Right lobe of liver (tissue), 6 donors: Measurements from ENCODE around the gene DLX2. TPM values are rescaled to one million over a fixed set of nuclear protein-coding genes. Genes with fewer than 3 reads are reported as not detected.
A peak's percentile ranks its signal among the peaks of the same experiment; 100 is the strongest.

ENCODE experiments used
- ATAC-seq, 4 donors: fragments of 200-7000 bp; cut with Tn5 transposase; one replicate each; pipeline ENCODE4 v1.9.1; 2020; ENCODE audit warnings: mild to moderate bottlenecking in 4 of 4, moderate library complexity in 4 of 4
- DNase-seq, 3 donors: peaks; one replicate each; pipeline ENCODE4 v3.0.0-alpha.2; 2020
- H3K27ac ChIP-seq, 3 donors: fragments of 200-600 bp; one replicate each; pipeline ENCODE4 v1.8.0; 2022
- H3K27me3 ChIP-seq, 2 donors: fragments of 200-600 bp; one replicate each; pipeline ENCODE4 v1.8.0; 2022
- H3K36me3 ChIP-seq, 4 donors: fragments of 200-600 bp; sonication (generic) in 1 of 4; one replicate each; pipeline versions ENCODE4 v1.5.1 to v1.8.0; 2017 to 2022; ENCODE audit warnings: control low read depth in 1 of 4
- H3K4me1 ChIP-seq, 4 donors: fragments of 200-600 bp; sonication (generic) in 1 of 4; one replicate each; pipeline versions ENCODE4 v1.5.1 to v1.8.0; 2017 to 2022; ENCODE audit warnings: control low read depth in 1 of 4
- H3K4me3 ChIP-seq, 3 donors: fragments of 200-600 bp; one replicate each; pipeline ENCODE4 v1.8.0; 2022
- H3K9me3 ChIP-seq, 4 donors: fragments of 200-600 bp; sonication (generic) in 1 of 4; one replicate each; pipeline versions ENCODE4 v1.5.1 to v1.8.0; 2017 to 2022; ENCODE audit warnings: control low read depth in 1 of 4
- POLR2A ChIP-seq: fragments of 450-650 bp; IDR thresholded peaks from one replicate; pipeline ENCODE4 v1.6.1; 2017; ENCODE audit warnings: antibody characterized with exemption, mild to moderate bottlenecking
- WGBS: methylation state at CpG from one replicate; pipeline ENCODE4 v1.1.6; 2018; ENCODE audit warnings: low coverage, low lambda C conversion rate; ENCODE audit not compliant: insufficient coverage; ENCODE audit errors: missing lambda C conversion rate; 5-methylcytosine and 5-hydroxymethylcytosine counted together
- intact Hi-C, 2 donors: fragments of 100-400 bp; cut with DNase I; formaldehyde crosslinking; loops; one replicate each; pipeline versions ENCODE4 v1.11.2 to v1.14.1; 2022
- total RNA-seq, 6 experiments: library from RNA; depleted of rRNA in 2 of 6; stranded (reverse); fragments of >200 nt in 2 of 6; fragmentation: NEBNext Ultra II Directional in 3 of 6; extraction: Animal tissue kit (Norgen Biotek cat#: 25700) in 3 of 6; gene quantifications; one replicate each; pipeline versions ENCODE4 v1.1.0 to v1.2.4, GENCODE V29; 2016 to 2023
- TF ChIP-seq, protein P1 (sequence below), 4 donors: fragments of 200-600 bp in 3 of 4; fragments of 450-650 bp in 1 of 4; IDR thresholded peaks; one replicate each; pipeline versions ENCODE4 v1.5.1 to v1.8.0; 2016 to 2022; ENCODE audit warnings: antibody characterized with exemption in 4 of 4, mild to moderate bottlenecking in 2 of 4
- donor health status: DM: no; HTN: yes; CAD: no.
- donor health status: DM: no; HTN: no; CAD: no.
- donor health status: DM: no; HTN: no; CAD: no.
- donor health status: DM: no; HTN: yes; CAD: no.
- donor health status: DM: no; HTN: yes; CAD: no.

Gene DLX2
- total RNA-seq, 6 experiments from 2014 or later, result not detected

DNA sequence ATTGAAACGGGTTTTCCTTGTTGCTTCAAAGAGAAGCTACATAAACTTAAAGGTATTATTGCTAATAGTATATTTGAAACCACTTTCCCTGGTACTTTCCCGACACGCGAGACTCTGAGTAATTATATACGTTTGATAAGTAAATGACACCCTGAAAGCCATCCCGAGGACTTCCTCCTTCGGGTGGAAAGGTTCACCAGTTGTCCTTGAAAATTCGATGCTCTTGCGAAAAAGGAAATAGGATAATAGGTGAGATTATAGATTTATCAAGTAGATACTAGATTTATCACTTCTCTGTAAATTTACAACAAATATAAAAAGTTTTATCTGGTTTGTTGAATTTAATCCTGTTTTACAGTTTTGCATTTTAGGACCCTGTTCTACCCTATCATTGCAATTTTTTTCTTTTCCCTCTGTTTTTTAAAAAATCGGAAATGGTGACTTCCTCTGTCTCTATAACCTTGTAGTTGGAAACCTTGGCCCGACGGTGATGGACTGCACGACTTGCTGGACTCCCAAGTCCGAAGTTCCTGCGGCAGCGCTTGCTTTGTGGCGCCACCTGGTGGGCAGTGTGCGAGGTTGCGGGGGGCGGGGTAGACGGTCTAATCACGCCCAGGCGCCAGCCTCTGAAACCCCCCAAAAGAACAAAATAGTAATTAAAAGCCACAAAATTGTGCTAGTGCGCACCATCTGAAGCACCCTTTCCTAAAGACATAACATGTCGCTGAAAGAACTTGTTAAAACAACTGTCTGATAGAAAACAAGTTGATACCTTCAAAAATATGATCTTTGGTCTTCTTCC, 972 bp upstream of the DLX2 start:
- H3K9me3 ChIP-seq, result no peaks in the 10 kb centered on the region
- peaks cover 41 to 87% of the 10 kb centered on the region in 2 donors for H3K27me3 ChIP-seq
- peak; percentile 78 to 81 (median 80) for ATAC-seq
- peak; percentile 82 to 86 (median 85) for DNase-seq
- no peak overlapping the region for H3K27ac ChIP-seq
- H3K4me1 ChIP-seq, result peaks cover 0 to 50% (median 11%) of the 10 kb centered on the region in 4 donors
- WGBS, result 2% methylated on average over 25 of the region's 25 CpGs
- H3K4me3 ChIP-seq, result no peak overlapping the region
- intact Hi-C loops, result loop anchor here (10.0 kb wide), 4 partner anchors 289 to 529 kb away; no protein-coding TSS in a partner anchor
- TF ChIP-seq, protein P1, sequence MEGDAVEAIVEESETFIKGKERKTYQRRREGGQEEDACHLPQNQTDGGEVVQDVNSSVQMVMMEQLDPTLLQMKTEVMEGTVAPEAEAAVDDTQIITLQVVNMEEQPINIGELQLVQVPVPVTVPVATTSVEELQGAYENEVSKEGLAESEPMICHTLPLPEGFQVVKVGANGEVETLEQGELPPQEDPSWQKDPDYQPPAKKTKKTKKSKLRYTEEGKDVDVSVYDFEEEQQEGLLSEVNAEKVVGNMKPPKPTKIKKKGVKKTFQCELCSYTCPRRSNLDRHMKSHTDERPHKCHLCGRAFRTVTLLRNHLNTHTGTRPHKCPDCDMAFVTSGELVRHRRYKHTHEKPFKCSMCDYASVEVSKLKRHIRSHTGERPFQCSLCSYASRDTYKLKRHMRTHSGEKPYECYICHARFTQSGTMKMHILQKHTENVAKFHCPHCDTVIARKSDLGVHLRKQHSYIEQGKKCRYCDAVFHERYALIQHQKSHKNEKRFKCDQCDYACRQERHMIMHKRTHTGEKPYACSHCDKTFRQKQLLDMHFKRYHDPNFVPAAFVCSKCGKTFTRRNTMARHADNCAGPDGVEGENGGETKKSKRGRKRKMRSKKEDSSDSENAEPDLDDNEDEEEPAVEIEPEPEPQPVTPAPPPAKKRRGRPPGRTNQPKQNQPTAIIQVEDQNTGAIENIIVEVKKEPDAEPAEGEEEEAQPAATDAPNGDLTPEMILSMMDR (IDR thresholded peaks at IDR 0.05), result peak; percentile 85 to 93 (median 88)
- no peak for TF ChIP-seq POLR2A
- no peaks in the 10 kb centered on the region for H3K36me3 ChIP-seq

DNA sequence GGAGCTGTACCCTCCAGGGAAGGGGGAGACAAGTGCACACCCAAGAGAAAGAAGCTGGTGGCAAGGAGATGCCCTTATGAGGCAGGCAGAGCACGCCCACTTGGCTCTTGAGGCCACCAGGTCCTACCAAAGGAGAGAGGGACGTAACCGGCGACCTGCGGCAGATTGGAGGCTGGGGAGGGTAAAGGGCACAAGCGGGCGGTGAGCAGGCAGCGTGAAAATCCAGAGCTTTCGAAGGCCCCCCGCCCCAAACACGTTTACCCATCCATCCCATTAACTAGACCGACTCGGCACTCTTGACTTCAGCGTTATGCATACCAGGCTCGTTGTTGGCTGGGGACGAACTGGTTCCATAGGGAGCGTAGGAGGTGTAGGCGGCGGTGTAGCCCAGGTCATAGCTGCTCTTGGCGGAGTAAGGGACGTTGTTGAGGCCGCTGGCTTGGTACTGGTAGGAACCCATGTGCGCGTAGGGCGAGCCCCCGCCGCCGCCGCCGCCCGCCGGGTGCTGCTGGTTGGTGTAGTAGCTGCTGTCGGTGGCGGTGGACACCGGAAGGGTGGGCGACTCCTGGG, 794 bp downstream of the DLX2 start:
- Histone ChIP-seq H3K27me3 (peaks cover 49 to 93% of the 10 kb centered on the region in 2 donors), H3K4me1 (peaks cover 0 to 52% (median 11%) of the 10 kb centered on the region in 4 donors), H3K27ac (no peak overlapping the region), H3K4me3 (peak overlapping the region in 1 of 3 donors; percentile 45), H3K36me3 (no peaks in the 10 kb centered on the region), H3K9me3 (no peaks in the 10 kb centered on the region)
- ATAC-seq (peak in 3 of 4 donors; percentile 4 to 13 (median 9)), DNase-seq (no peak)
- intact Hi-C loops, result loop anchor here (10.0 kb wide), 4 partner anchors 287 to 527 kb away; no protein-coding TSS in a partner anchor
- WGBS, result 9% methylated on average over 15 of the region's 36 CpGs
- TF ChIP-seq POLR2A, result no peak
- TF ChIP-seq, protein P1 (IDR thresholded peaks at IDR 0.05), result no peak

DNA sequence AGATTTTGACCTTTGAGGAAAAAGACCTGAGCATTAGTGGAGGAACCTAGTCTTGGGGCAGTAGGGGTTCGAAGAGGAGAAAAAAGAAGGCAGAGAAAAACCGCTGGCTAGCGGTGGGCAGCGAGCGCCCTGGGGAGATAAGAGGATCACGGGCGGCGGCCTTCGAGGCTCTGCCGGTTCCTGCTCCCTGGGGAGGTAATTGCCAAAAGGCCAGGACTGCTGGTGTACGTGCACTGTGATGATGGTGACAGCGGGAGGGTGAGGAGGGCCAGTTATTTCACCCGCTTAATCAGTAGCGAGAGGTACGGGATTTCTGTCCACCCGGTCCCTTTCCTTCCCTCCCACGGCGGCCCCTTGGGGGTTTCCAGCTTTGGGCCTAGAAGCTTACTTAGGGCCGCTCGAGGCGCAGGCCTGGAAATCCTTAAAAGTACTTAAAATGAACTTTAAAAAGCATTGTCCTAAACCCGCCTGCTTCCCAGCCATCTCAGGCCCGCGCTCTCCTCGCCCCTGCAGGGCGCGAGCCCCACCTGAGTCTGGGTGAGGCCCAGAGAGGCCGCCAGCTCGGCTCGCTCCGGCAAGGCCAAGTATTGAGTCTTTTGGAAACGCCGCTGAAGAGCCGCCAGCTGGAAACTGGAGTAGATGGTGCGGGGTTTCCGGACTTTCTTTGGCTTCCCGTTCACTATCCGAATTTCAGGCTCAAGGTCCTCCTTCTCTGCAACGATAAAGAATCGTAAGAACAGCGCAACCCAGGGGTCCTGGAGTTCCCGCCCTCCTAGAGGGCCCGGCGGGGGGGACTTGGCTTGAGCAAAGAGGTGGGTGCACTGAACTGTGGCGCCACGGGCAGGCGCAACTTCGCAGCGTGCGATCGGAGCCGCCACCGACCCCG, 1.5 kb downstream of the DLX2 start:
- TF ChIP-seq, protein P1 (IDR thresholded peaks at IDR 0.05), result no peak
- TF ChIP-seq POLR2A, result no peak
- DNase-seq, result no peak
- intact Hi-C loops, result loop anchor here (10.0 kb wide), 4 partner anchors 286 to 526 kb away; no protein-coding TSS in a partner anchor
- ATAC-seq, result no peak
- Histone ChIP-seq H3K27ac (no peak overlapping the region), H3K36me3 (no peaks in the 10 kb centered on the region), H3K9me3 (no peaks in the 10 kb centered on the region), H3K27me3 (peaks cover 49 to 92% of the 10 kb centered on the region in 2 donors), H3K4me1 (peaks cover 0 to 55% (median 11%) of the 10 kb centered on the region in 4 donors), H3K4me3 (no peak overlapping the region)
- 4% methylated on average over 25 of the region's 54 CpGs for WGBS
